WTC11 (cell line): ENCODE data around the gene ZC2HC1C. TPM values are rescaled to one million over a fixed set of nuclear protein-coding genes. Genes with fewer than 3 reads are reported as not detected.

Source experiments
- ATAC-seq: fragments of 200-7000 bp; cut with Tn5 transposase; 2 replicates; pipeline ENCODE4 v1.10.0; 2021; ENCODE audit warnings: mild to moderate bottlenecking, moderate library complexity
- CTCF ChIA-PET: fragments of 300-600 bp; sonication (Branson Sonifier 250); formaldehyde crosslinking; loops from one replicate; lab custom pipeline; 2021; ENCODE audit warnings: antibody characterized with exemption; lab: Charles Lee
- POLR2A ChIA-PET: fragments of 350-600 bp; sonication (Branson Sonifier 250); formaldehyde crosslinking; loops from one replicate; lab custom pipeline; 2021; ENCODE audit warnings: antibody characterized with exemption; lab: Charles Lee
- DNase-seq: peaks from one replicate; pipeline ENCODE4 v3.0.0; 2021; ENCODE audit warnings: low spot score
- H3K27ac Mint-ChIP-seq: 2 replicates; pipeline ENCODE4 v1.8.0; 2021; ENCODE audit warnings: mixed read lengths
- H3K27me3 Mint-ChIP-seq: 2 replicates; pipeline ENCODE4 v1.8.0; 2021; ENCODE audit warnings: low read depth, mild to moderate bottlenecking, moderate library complexity, mixed read lengths
- H3K36me3 Mint-ChIP-seq: 2 replicates; pipeline ENCODE4 v1.8.0; 2021; ENCODE audit warnings: mixed read lengths
- H3K4me1 Mint-ChIP-seq: 2 replicates; pipeline ENCODE4 v1.8.0; 2022; ENCODE audit warnings: mixed read lengths
- H3K4me3 Mint-ChIP-seq: 2 replicates; pipeline ENCODE4 v1.8.0; 2021; ENCODE audit warnings: mild to moderate bottlenecking, moderate library complexity, mixed read lengths
- H3K9me3 Mint-ChIP-seq: 2 replicates; pipeline ENCODE4 v1.8.0; 2021; ENCODE audit warnings: mixed read lengths
- ARID4B ChIP-seq: sonication (generic); formaldehyde crosslinking; IDR thresholded peaks from 2 replicates; pipeline ENCODE4 v1.8.0; 2023; ENCODE audit warnings: missing genetic modification reagents, mild to moderate bottlenecking, borderline replicate concordance
- CREM ChIP-seq: sonication (generic); formaldehyde crosslinking; IDR thresholded peaks from 2 replicates; pipeline ENCODE4 v1.8.1; 2022; ENCODE audit warnings: mild to moderate bottlenecking, missing genetic modification reagents, moderate library complexity
- EMX1 ChIP-seq: fragments of 250-450 bp; sonication (Bioruptor Pico); IDR thresholded peaks from 2 replicates; pipeline ENCODE4 v1.8.0; 2021; ENCODE audit warnings: mild to moderate bottlenecking
- FOXP4 ChIP-seq: sonication (generic); formaldehyde crosslinking; IDR thresholded peaks from 2 replicates; pipeline ENCODE4 v1.8.0; 2022; ENCODE audit warnings: mild to moderate bottlenecking, missing genetic modification reagents
- IRF2 ChIP-seq: sonication (generic); formaldehyde crosslinking; IDR thresholded peaks from 2 replicates; pipeline ENCODE4 v1.8.0; 2022; ENCODE audit warnings: low read depth, missing genetic modification reagents, borderline replicate concordance
- MXD4 ChIP-seq: fragments of 250-450 bp; sonication (Bioruptor Pico); IDR thresholded peaks from 2 replicates; pipeline ENCODE4 v1.8.0; 2021; ENCODE audit warnings: mild to moderate bottlenecking, moderate library complexity, borderline replicate concordance
- MYBL2 ChIP-seq: sonication (generic); formaldehyde crosslinking; IDR thresholded peaks from 2 replicates; pipeline ENCODE4 v1.8.1; 2023; ENCODE audit warnings: mild to moderate bottlenecking, moderate library complexity, missing genetic modification reagents
- NFATC4 ChIP-seq: fragments of 250-450 bp; sonication (Bioruptor Pico); IDR thresholded peaks from 2 replicates; pipeline ENCODE4 v1.9.0; 2021; ENCODE audit warnings: mild to moderate bottlenecking
- RORB ChIP-seq: fragments of 250-450 bp; sonication (Bioruptor Pico); IDR thresholded peaks from 2 replicates; pipeline ENCODE4 v1.9.0; 2021; ENCODE audit warnings: mild to moderate bottlenecking
- SOX15 ChIP-seq: fragments of 250-450 bp; sonication (Bioruptor Pico); IDR thresholded peaks from 2 replicates; pipeline ENCODE4 v1.9.0; 2021; ENCODE audit warnings: mild to moderate bottlenecking
- SP1 ChIP-seq: sonication (generic); formaldehyde crosslinking; conservative IDR thresholded peaks from 2 replicates; pipeline ENCODE4 v1.8.1; 2022; ENCODE audit warnings: missing genetic modification reagents
- ZNF281 ChIP-seq: sonication (generic); formaldehyde crosslinking; IDR thresholded peaks from 2 replicates; pipeline ENCODE4 v1.8.0; 2023; ENCODE audit warnings: mild to moderate bottlenecking, missing genetic modification reagents
- ZNF396 ChIP-seq: fragments of 250-450 bp; sonication (Bioruptor Pico); IDR thresholded peaks from 2 replicates; pipeline ENCODE4 v1.8.0; 2021; ENCODE audit warnings: mild to moderate bottlenecking, moderate library complexity, borderline replicate concordance
- ZNF512 ChIP-seq: sonication (generic); formaldehyde crosslinking; IDR thresholded peaks from 2 replicates; pipeline ENCODE4 v1.8.1; 2022; ENCODE audit warnings: missing genetic modification reagents, borderline replicate concordance
- total RNA-seq: library from RNA; stranded (reverse); gene quantifications from 3 replicates; pipeline ENCODE4 v1.2.3, GENCODE V29; 2021
- TF ChIP-seq, protein P1 (sequence below): sonication (generic); formaldehyde crosslinking; IDR thresholded peaks from 2 replicates; pipeline ENCODE4 v1.8.1; 2023; ENCODE audit warnings: mild to moderate bottlenecking, moderate library complexity, missing genetic modification reagents
- TF ChIP-seq, protein P2 (sequence below): sonication (generic); formaldehyde crosslinking; IDR thresholded peaks from 2 replicates; pipeline ENCODE4 v1.8.1; 2023; ENCODE audit warnings: mild to moderate bottlenecking, missing genetic modification reagents, borderline replicate concordance

Gene ZC2HC1C
- total RNA-seq, 1 experiment from 2014 or later, result 1.6 TPM

DNA sequence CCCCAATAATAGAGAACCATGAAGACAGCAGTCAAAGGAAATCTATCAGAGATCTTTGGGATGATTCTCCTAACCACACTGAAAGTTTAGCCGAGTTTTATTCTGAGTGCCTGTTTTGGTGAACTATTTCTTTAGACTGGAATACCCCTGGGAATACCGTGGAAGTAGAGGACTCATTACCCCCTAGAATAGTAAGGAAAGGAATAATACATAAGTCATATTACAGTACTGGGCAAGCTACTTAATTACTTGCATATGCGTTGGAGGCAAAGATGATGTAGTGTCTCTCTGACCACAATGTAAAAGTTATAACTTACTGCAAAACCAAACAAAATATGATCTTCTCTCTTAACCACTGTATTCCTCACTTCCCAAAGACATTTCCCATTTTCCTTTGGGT lies 25.5 kb downstream of the ZC2HC1C start (continued):
- TF ChIP-seq, protein P1, sequence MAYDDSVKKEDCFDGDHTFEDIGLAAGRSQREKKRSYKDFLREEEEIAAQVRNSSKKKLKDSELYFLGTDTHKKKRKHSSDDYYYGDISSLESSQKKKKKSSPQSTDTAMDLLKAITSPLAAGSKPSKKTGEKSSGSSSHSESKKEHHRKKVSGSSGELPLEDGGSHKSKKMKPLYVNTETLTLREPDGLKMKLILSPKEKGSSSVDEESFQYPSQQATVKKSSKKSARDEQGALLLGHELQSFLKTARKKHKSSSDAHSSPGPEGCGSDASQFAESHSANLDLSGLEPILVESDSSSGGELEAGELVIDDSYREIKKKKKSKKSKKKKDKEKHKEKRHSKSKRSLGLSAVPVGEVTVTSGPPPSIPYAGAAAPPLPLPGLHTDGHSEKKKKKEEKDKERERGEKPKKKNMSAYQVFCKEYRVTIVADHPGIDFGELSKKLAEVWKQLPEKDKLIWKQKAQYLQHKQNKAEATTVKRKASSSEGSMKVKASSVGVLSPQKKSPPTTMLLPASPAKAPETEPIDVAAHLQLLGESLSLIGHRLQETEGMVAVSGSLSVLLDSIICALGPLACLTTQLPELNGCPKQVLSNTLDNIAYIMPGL (CRISPR knock-in tag), result no peak

GRCh38 chr14:75095690-75096089 lies 26.2 kb downstream of the ZC2HC1C start:
- no peak for ATAC-seq
- no peak overlapping the region for H3K4me3 Mint-ChIP-seq
- ChIA-PET CTCF (interaction anchor here (0.7 kb wide), 1 partner anchor 420 kb away, joined by 3 read pairs; no protein-coding TSS in a partner anchor), POLR2A (interaction anchor here (0.6 kb wide), 1 partner anchor 200 kb away, joined by 7 read pairs; no protein-coding TSS in a partner anchor)
- no peak for TF ChIP-seq SOX15 (CRISPR knock-in tag)
- no peak for TF ChIP-seq SP1 (CRISPR knock-in tag)
- TF ChIP-seq MXD4 (CRISPR knock-in tag), result no peak
- TF ChIP-seq FOXP4 (CRISPR knock-in tag), result no peak
- no peak for TF ChIP-seq ZNF512 (CRISPR knock-in tag)
- TF ChIP-seq IRF2 (CRISPR knock-in tag), result no peak
- H3K4me1 Mint-ChIP-seq, result peaks cover 6% of the 10 kb centered on the region
- H3K27ac Mint-ChIP-seq, result no peak overlapping the region
- no peaks in the 10 kb centered on the region for H3K9me3 Mint-ChIP-seq
- DNase-seq, result no peak
- H3K36me3 Mint-ChIP-seq, result peaks cover 55% of the 10 kb centered on the region
- H3K27me3 Mint-ChIP-seq, result no peaks in the 10 kb centered on the region

GRCh38 chr14:75096959-75097358 lies 27.5 kb downstream of the ZC2HC1C start:
- DNase-seq (no peak), ATAC-seq (no peak)
- TF ChIP-seq NFATC4 (no peak), ARID4B (CRISPR knock-in tag) (no peak), ZNF396 (CRISPR knock-in tag) (no peak), MYBL2 (CRISPR knock-in tag) (no peak), ZNF281 (CRISPR knock-in tag) (no peak), EMX1 (CRISPR knock-in tag) (no peak), CREM (no peak), RORB (CRISPR knock-in tag) (no peak)
- TF ChIP-seq, protein P2, sequence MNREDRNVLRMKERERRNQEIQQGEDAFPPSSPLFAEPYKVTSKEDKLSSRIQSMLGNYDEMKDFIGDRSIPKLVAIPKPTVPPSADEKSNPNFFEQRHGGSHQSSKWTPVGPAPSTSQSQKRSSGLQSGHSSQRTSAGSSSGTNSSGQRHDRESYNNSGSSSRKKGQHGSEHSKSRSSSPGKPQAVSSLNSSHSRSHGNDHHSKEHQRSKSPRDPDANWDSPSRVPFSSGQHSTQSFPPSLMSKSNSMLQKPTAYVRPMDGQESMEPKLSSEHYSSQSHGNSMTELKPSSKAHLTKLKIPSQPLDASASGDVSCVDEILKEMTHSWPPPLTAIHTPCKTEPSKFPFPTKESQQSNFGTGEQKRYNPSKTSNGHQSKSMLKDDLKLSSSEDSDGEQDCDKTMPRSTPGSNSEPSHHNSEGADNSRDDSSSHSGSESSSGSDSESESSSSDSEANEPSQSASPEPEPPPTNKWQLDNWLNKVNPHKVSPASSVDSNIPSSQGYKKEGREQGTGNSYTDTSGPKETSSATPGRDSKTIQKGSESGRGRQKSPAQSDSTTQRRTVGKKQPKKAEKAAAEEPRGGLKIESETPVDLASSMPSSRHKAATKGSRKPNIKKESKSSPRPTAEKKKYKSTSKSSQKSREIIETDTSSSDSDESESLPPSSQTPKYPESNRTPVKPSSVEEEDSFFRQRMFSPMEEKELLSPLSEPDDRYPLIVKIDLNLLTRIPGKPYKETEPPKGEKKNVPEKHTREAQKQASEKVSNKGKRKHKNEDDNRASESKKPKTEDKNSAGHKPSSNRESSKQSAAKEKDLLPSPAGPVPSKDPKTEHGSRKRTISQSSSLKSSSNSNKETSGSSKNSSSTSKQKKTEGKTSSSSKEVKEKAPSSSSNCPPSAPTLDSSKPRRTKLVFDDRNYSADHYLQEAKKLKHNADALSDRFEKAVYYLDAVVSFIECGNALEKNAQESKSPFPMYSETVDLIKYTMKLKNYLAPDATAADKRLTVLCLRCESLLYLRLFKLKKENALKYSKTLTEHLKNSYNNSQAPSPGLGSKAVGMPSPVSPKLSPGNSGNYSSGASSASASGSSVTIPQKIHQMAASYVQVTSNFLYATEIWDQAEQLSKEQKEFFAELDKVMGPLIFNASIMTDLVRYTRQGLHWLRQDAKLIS, result no peak
- H3K36me3 Mint-ChIP-seq, result peaks cover 61% of the 10 kb centered on the region
- H3K4me3 Mint-ChIP-seq, result no peak overlapping the region
- no peaks in the 10 kb centered on the region for H3K27me3 Mint-ChIP-seq
- CTCF ChIA-PET, result no interaction called here
- peaks cover 6% of the 10 kb centered on the region for H3K4me1 Mint-ChIP-seq
- H3K9me3 Mint-ChIP-seq, result no peaks in the 10 kb centered on the region
- POLR2A ChIA-PET, result no interaction called here
- H3K27ac Mint-ChIP-seq, result no peak overlapping the region
